Stomach (tissue), 9 donors: ENCODE measurements around the gene OR52E4. TPM values are rescaled to one million over a fixed set of nuclear protein-coding genes. Genes with fewer than 3 reads are reported as not detected.

Source experiments
- DNase-seq, 2 donors: peaks; one replicate each; pipeline versions ENCODE4 v3.0.0 to v3.0.0-alpha.2; 2013 to 2019
- H3K27ac ChIP-seq, 5 donors: fragments of 200-600 bp in 4 of 5; sonication (generic) in 4 of 5; one replicate each; pipeline ENCODE4 v1.5.1; 2013 to 2019; ENCODE audit warnings: mild to moderate bottlenecking in 1 of 5, moderate library complexity in 1 of 5
- H3K27me3 ChIP-seq, 3 donors: fragments of 200-600 bp; sonication (generic); one replicate each; pipeline ENCODE4 v1.5.1; 2017 to 2019; ENCODE audit warnings: mixed run types in 1 of 3
- H3K36me3 ChIP-seq, 4 donors: fragments of 200-600 bp; sonication (generic); 1 replicate in 3 of 4; 2 replicates in 1 of 4; pipeline ENCODE4 v1.5.1; 2016 to 2019
- H3K4me1 ChIP-seq, 4 donors: fragments of 200-600 bp; sonication (generic); one replicate each; pipeline ENCODE4 v1.5.1; 2016 to 2019
- H3K4me3 ChIP-seq, 4 donors: fragments of 200-600 bp; sonication (generic) in 3 of 4; one replicate each; pipeline ENCODE4 v1.5.1; 2016 to 2019; ENCODE audit warnings: mild to moderate bottlenecking in 1 of 4
- H3K9me3 ChIP-seq, 4 donors: fragments of 200-600 bp; sonication (generic); one replicate each; pipeline ENCODE4 v1.5.1; 2016 to 2019
- EP300 ChIP-seq: sonication (generic); formaldehyde crosslinking; IDR thresholded peaks from one replicate; pipeline ENCODE4 v1.6.1; 2017; ENCODE audit warnings: antibody characterized with exemption
- POLR2A ChIP-seq, 4 donors: fragments of 450-650 bp; IDR thresholded peaks; one replicate each; pipeline ENCODE4 v1.6.1; 2016; ENCODE audit warnings: antibody characterized with exemption in 4 of 4, control low read depth in 2 of 4, mild to moderate bottlenecking in 1 of 4, moderate library complexity in 1 of 4
- POLR2AphosphoS5 ChIP-seq, 3 donors: sonication (generic); formaldehyde crosslinking; IDR thresholded peaks; one replicate each; pipeline ENCODE4 v1.6.1; 2016; ENCODE audit warnings: antibody characterized with exemption in 3 of 3
- WGBS, 5 donors: extraction: QIAGEN DNeasy Blood & Tissue Kit in 3 of 5; methylation state at CpG; one replicate each; pipeline versions ENCODE4 v1.1.5 to v1.1.7; 2013 to 2018; 5-methylcytosine and 5-hydroxymethylcytosine counted together
- intact Hi-C: fragments of 100-400 bp; cut with DNase I; formaldehyde crosslinking; loops from one replicate; pipeline ENCODE4 v1.15.1; 2023; ENCODE audit warnings: low total_unique reads
- polyA plus RNA-seq, 3 donors: library from polyadenylated mRNA; stranded (reverse); fragments of 200-250 nt; gene quantifications; one replicate each; pipeline ENCODE4 v1.2.3, GENCODE V29; 2013
- total RNA-seq, 5 donors: library from RNA; depleted of rRNA; stranded (reverse); fragments of >200 nt; gene quantifications; one replicate each; pipeline versions ENCODE4 v1.1.0 to v1.2.3, GENCODE V29; 2014 to 2016
- TF ChIP-seq, protein P1 (sequence below), 7 experiments: fragments of 450-650 bp in 4 of 7; fragments of 200-600 bp in 3 of 7; sonication (generic) in 3 of 7; IDR thresholded peaks; one replicate each; pipeline ENCODE4 v1.5.1; 2016 to 2019; ENCODE audit warnings: antibody characterized with exemption in 7 of 7, control low read depth in 2 of 7, mild to moderate bottlenecking in 1 of 7
- donor health status: healthy with polysubstance abuse.
- donor health status: Bipolar disorder and iron deficiency.
- donor health status: healthy.

Gene OR52E4
- total and polyA plus RNA-seq, 8 donors: not detected

- Histone ChIP-seq H3K27ac (no peak overlapping the region), H3K4me3 (no peak overlapping the region), H3K4me1 (no peaks in the 10 kb centered on the region), H3K27me3 (no peaks in the 10 kb centered on the region), H3K9me3 (peaks cover 0 to 50% (median 20%) of the 10 kb centered on the region in 4 donors), H3K36me3 (no peaks in the 10 kb centered on the region)
- TF ChIP-seq POLR2A (IDR thresholded peaks at IDR 0.05) (no peak), POLR2AphosphoS5 (IDR thresholded peaks at IDR 0.05) (no peak), EP300 (no peak)
- TF ChIP-seq, protein P1, sequence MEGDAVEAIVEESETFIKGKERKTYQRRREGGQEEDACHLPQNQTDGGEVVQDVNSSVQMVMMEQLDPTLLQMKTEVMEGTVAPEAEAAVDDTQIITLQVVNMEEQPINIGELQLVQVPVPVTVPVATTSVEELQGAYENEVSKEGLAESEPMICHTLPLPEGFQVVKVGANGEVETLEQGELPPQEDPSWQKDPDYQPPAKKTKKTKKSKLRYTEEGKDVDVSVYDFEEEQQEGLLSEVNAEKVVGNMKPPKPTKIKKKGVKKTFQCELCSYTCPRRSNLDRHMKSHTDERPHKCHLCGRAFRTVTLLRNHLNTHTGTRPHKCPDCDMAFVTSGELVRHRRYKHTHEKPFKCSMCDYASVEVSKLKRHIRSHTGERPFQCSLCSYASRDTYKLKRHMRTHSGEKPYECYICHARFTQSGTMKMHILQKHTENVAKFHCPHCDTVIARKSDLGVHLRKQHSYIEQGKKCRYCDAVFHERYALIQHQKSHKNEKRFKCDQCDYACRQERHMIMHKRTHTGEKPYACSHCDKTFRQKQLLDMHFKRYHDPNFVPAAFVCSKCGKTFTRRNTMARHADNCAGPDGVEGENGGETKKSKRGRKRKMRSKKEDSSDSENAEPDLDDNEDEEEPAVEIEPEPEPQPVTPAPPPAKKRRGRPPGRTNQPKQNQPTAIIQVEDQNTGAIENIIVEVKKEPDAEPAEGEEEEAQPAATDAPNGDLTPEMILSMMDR (IDR thresholded peaks at IDR 0.05): no peak
- WGBS, 5 donors: 86 to 92% (median 90%) methylated on average over 31 of the region's 31 CpGs
- intact Hi-C loops: no loop called here
- no peak for DNase-seq
These were observed 49.3 kb downstream of the OR52E4 start for GRCh38 chr11:5929571-5930368.

- Histone ChIP-seq H3K9me3 (peaks cover 0 to 50% (median 17%) of the 10 kb centered on the region in 4 donors), H3K4me1 (no peaks in the 10 kb centered on the region), H3K27me3 (no peaks in the 10 kb centered on the region), H3K4me3 (no peak overlapping the region), H3K36me3 (no peaks in the 10 kb centered on the region), H3K27ac (no peak overlapping the region)
- TF ChIP-seq EP300: no peak
- TF ChIP-seq, protein P1 (IDR thresholded peaks at IDR 0.05): no peak
- TF ChIP-seq POLR2AphosphoS5 (IDR thresholded peaks at IDR 0.05): no peak
- TF ChIP-seq POLR2A (IDR thresholded peaks at IDR 0.05): no peak
- 89 to 94% (median 90%) methylated on average over 12 to 19 of the region's 19 CpGs for WGBS, 5 donors
- intact Hi-C loops: no loop called here
- no peak for DNase-seq
These were observed 50.2 kb downstream of the OR52E4 start for GRCh38 chr11:5930614-5931013.

DNA sequence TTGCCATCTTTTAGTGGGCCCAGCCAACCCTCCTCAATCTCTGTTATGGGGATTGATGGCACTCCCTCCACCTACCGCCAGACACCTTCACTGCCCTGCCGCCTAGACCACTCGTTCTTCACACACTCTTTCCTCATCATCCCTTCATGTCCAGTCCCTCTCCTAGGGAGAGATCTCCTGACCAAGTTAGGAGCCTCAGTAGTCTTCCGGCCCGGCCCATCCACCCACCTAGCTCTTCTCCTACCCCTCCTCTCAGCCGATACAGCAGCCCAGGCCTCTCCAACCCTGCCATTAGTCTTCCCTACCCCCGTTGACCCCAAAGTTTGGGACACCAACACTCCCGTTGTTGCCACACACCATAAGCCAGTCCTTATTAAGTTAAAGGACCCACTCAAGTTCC lies 50.6 kb downstream of the OR52E4 start:
- peaks cover 0 to 50% (median 18%) of the 10 kb centered on the region in 4 donors for H3K9me3 ChIP-seq
- TF ChIP-seq EP300 (no peak), POLR2AphosphoS5 (IDR thresholded peaks at IDR 0.05) (no peak), POLR2A (IDR thresholded peaks at IDR 0.05) (no peak)
- TF ChIP-seq, protein P1 (IDR thresholded peaks at IDR 0.05): no peak
- no peak for DNase-seq
- H3K4me1 ChIP-seq: no peaks in the 10 kb centered on the region
- H3K27ac ChIP-seq: no peak overlapping the region
- no peak overlapping the region for H3K4me3 ChIP-seq
- 91 to 94% (median 92%) methylated on average over 8 of the region's 8 CpGs for WGBS, 5 donors
- intact Hi-C loops: no loop called here
- no peaks in the 10 kb centered on the region for H3K36me3 ChIP-seq
- no peaks in the 10 kb centered on the region for H3K27me3 ChIP-seq

DNA sequence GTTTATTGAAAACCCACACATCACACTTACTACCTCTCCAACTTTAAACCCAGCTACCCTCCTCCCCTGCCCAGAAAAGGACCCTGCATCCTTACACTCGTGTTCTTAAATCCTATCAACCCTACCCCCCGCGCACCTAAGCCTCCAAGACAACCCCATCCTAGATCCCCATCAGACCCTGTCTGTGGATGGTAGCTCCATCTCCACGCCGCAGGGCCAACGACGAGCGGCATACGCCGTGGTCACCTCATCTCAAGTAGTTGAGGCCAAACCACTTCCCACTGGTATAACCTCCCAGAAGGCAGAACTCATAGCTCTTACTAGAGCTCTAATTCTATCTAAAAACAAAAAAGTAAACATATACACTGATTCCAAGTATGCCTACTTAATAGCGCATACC lies 52.2 kb downstream of the OR52E4 start:
- Histone ChIP-seq H3K36me3 (no peaks in the 10 kb centered on the region), H3K9me3 (peaks cover 0 to 58% (median 19%) of the 10 kb centered on the region in 4 donors), H3K4me3 (no peak overlapping the region), H3K27me3 (no peaks in the 10 kb centered on the region), H3K27ac (no peak overlapping the region), H3K4me1 (no peaks in the 10 kb centered on the region)
- intact Hi-C loops: no loop called here
- no peak for TF ChIP-seq POLR2A (IDR thresholded peaks at IDR 0.05)
- TF ChIP-seq, protein P1 (IDR thresholded peaks at IDR 0.05): no peak
- no peak for DNase-seq
- WGBS, 5 donors: 93 to 96% (median 95%) methylated on average over 11 of the region's 11 CpGs
